ENCODE results near the gene BTK.

The BTK gene

DNA sequence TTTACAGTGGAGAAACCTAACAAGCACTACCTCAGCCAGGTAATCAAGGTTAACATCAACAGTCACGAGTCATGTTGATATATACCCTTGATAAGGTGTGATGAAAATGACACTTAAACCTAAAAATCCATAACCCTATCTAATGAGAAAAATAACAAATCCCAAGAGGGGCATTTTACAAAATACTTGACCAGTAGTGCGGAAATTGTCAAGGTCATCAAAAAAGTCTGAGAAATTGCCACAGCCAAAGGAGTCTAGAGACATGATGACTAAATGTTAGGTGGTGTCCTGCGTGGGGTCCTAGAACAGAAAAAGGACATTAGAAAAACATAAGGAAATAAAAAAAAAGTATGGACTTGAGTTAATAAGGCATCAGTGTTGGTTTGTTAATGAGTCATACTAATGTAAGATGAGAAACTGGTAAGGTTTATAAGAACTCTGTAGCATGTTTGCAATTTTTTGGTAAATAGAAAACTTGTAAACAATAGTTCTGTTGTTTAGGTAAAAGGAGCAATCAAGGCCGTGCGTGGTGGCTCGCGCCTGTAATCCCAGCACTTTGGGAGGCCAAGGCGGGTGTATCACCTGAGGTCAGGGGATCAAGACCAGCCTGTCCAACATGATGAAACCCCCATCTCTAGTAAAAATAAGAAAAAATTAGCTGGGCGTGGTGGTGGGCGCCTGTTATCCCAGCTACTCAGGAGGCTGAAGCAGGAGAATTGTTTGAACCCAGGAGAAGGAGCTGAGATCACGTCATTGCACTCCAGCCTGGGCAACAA, 7.7 kb upstream of the BTK start:
- TF ChIP-seq, protein P1, sequence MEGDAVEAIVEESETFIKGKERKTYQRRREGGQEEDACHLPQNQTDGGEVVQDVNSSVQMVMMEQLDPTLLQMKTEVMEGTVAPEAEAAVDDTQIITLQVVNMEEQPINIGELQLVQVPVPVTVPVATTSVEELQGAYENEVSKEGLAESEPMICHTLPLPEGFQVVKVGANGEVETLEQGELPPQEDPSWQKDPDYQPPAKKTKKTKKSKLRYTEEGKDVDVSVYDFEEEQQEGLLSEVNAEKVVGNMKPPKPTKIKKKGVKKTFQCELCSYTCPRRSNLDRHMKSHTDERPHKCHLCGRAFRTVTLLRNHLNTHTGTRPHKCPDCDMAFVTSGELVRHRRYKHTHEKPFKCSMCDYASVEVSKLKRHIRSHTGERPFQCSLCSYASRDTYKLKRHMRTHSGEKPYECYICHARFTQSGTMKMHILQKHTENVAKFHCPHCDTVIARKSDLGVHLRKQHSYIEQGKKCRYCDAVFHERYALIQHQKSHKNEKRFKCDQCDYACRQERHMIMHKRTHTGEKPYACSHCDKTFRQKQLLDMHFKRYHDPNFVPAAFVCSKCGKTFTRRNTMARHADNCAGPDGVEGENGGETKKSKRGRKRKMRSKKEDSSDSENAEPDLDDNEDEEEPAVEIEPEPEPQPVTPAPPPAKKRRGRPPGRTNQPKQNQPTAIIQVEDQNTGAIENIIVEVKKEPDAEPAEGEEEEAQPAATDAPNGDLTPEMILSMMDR (conservative IDR thresholded peaks at IDR 0.05; ENCODE audit: low read depth, low read length), result no peak
- DNase-seq (ENCODE audit: low read depth), result no peak
- H3K4me3 ChIP-seq (ENCODE audit: low read length), result no peak overlapping the region

DNA sequence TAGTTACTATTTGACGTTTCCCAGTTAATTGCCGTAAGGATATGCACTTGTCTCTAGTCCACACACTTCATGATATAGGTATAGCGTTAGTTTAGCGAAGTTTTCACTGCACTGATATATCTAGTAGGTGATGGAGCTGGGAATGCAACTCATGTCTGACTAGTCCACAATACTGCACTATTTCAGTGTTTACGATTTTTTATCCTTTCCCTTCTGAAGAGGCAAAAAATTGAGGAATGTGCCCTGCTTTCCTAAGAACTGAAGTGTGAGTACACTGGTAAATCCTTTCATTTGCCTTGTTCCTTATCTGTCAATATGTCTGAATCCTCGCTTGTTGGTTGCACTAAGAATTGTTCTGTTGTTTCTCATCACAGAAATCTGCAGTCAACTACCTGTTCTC, 5.8 kb upstream of the BTK start:
- TF ChIP-seq, protein P1 (conservative IDR thresholded peaks at IDR 0.05; ENCODE audit: low read depth, low read length), result no peak
- no peak for DNase-seq (ENCODE audit: low read depth)
- peak overlapping the region; percentile 83 for H3K4me3 ChIP-seq (ENCODE audit: low read length)

DNA sequence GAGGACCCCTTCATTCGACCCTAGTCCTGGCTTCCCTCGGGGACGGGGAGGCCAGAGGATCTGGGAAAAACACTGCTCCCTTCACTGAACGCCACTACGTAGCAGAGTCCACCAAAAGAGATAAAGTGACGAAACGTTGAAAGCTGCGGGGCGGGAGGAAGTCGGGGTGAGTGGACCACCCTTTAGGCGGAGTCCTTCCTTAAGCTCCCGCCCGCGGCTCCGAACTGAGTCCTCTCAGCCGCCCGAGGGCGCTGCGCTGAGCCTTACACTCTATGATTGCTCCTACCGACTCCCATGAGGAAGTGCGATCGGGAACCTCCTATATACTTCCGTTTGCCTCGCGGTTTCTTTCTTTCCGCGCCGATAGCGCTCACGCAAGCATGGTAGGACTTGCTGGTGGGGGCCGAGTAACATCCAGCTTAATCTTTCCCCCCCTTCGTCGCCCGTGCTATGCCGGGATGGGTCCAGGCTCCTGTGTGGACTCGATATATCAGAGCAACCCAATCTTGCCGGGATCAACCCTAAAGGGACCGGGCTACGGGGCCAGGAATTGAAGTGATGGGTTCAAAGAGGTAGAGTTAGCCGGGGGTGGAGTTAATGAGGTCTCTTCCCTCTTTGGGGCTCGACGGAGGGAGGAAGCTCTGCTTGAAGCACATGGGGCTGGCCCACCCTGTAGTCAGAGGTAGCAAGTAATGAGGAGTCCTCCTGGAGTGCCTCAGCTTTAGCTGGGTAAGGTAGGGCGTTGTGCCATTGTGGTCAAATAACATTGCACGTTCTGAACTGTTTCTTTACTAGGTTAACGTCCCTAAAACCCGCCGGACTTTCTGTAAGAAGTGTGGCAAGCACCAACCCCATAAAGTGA, 4.9 kb upstream of the BTK start, which contains the start of gene RPL36A:
Gene RPL36A, plus strand, starts transcription at position 348 of the 862 bp plus-strand sequence. Its CDS starts 33 bp downstream, at position 381.
- TF ChIP-seq, protein P1 (conservative IDR thresholded peaks at IDR 0.05; ENCODE audit: low read depth, low read length), result peak; percentile 73
- DNase-seq (ENCODE audit: low read depth), result peak; percentile 63
- peak within 1 kb of the TSS; percentile 83 for H3K4me3 ChIP-seq (ENCODE audit: low read length)

DNA sequence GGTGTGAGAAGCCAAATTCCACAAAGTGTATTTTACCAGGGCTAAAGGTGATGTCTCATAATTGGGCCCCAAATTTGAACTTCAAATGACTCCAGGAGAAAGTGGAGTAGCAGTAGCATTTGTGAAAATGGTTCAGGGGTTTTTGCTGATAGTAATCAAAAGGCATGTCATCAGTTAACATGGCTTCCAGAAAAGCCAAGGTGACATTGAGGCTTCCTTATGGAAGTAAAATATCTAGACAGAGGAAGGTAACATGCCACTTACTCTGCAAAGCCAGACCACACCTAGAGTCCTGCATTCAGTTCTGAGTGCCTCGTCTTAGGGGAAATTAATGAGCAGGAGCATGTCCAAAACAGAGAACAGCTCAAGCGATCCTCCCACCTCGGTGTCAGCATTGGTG, 2.6 kb upstream of the BTK start:
- H3K4me3 ChIP-seq (ENCODE audit: low read length), result no peak overlapping the region
- DNase-seq (ENCODE audit: low read depth), result no peak
- TF ChIP-seq, protein P1 (conservative IDR thresholded peaks at IDR 0.05; ENCODE audit: low read depth, low read length), result no peak

DNA sequence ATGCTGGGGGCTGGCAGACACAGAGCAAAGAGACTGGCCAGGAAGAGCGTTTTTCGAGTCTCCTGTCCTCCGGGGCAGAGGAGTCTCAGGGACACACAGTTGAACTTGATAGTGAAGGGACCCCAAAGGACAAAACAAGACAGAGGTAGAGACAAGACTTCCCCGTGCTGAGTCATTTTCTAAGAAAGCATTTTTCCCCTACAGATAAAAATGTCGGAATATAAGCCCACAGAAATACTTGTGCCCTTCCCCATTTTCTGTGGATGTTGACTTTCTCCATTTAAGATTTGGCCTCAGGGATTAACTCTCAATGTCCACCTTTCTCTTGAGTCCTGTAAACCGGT, 523 bp upstream of the BTK start:
- no peak overlapping the region for H3K4me3 ChIP-seq (ENCODE audit: low read length)
- DNase-seq (ENCODE audit: low read depth), result no peak
- TF ChIP-seq, protein P1 (conservative IDR thresholded peaks at IDR 0.05; ENCODE audit: low read depth, low read length), result no peak

DNA sequence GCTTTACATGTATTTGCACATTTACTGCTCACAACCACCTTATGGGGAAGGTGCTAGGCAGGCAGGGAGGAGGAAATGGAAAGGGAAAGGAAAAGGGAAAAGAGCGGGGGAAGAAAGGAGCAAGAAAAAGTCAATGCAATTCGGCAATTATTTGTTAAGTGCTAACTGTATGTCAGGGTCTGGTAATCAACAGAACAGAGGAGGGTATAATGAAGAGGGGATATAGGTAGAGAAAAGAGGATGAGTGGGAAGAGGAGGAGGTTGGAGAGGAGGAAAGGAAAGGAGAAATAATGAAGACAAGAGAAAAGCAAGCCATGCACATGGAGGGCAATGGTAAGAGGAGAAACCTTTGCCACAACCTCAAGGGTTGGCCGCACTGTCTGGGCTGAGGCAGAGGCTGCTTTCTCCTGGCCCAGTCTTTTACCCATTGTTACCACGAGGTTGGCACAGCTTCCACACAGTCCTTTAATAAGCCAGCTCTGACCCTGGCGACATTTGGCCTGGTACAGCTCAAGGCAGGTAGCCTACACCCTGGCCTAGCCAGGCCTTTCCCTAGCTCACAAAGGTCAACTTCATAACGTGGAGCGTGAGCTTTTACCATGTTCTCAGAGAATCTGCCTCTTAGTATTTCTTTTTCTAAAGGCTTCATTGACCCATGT, 836 bp downstream of the BTK start:
- no peak overlapping the region for H3K4me3 ChIP-seq (ENCODE audit: low read length)
- TF ChIP-seq, protein P1 (conservative IDR thresholded peaks at IDR 0.05; ENCODE audit: low read depth, low read length), result no peak
- DNase-seq (ENCODE audit: low read depth), result no peak
